Liver (tissue), 9 donors: Measurements from ENCODE around the gene GEMIN2. TPM values are rescaled to one million over a fixed set of nuclear protein-coding genes. Genes with fewer than 3 reads are reported as not detected.
A peak's percentile ranks its signal among the peaks of the same experiment; 100 is the strongest.
"Not testable (repeated sequence)": the region's sequence is repeated elsewhere in the genome, so short reads cannot be mapped to it uniquely, and the experiment has no call there.

ENCODE experiments used
- DNase-seq: peaks from one replicate; pipeline ENCODE4 v3.0.0-alpha.2; 2017; ENCODE audit warnings: low spot score
- H3K27ac ChIP-seq, 2 donors: one replicate each; pipeline ENCODE4 v1.7.0; 2013; ENCODE audit warnings: inconsistent platforms in 2 of 2, low read length in 2 of 2, control low read depth in 1 of 2, low read depth in 1 of 2, mild to moderate bottlenecking in 1 of 2
- H3K27me3 ChIP-seq, 4 donors: one replicate each; pipeline versions ENCODE4 v1.6.1 to v1.7.0; 2013; ENCODE audit warnings: low read length in 3 of 4, inconsistent platforms in 1 of 4, mild to moderate bottlenecking in 1 of 4, moderate library complexity in 1 of 4; ENCODE audit not compliant: control insufficient read depth in 4 of 4, insufficient read depth in 4 of 4
- H3K36me3 ChIP-seq, 4 donors: one replicate each; pipeline versions ENCODE4 v1.6.1 to v1.7.0; 2013; ENCODE audit warnings: low read length in 3 of 4, mild to moderate bottlenecking in 3 of 4, low read depth in 1 of 4, moderate library complexity in 1 of 4; ENCODE audit not compliant: control insufficient read depth in 4 of 4, insufficient read depth in 3 of 4
- H3K4me1 ChIP-seq, 4 donors: one replicate each; pipeline versions ENCODE4 v1.6.1 to v1.7.0; 2013; ENCODE audit warnings: low read length in 3 of 4, mild to moderate bottlenecking in 3 of 4, moderate library complexity in 1 of 4; ENCODE audit not compliant: control insufficient read depth in 4 of 4, insufficient read depth in 4 of 4
- H3K4me3 ChIP-seq, 3 donors: one replicate each; pipeline versions ENCODE4 v1.6.1 to v1.7.0; 2013; ENCODE audit warnings: low read length in 3 of 3, control low read depth in 1 of 3, low read depth in 1 of 3, mild to moderate bottlenecking in 1 of 3
- H3K9ac ChIP-seq, 2 donors: one replicate each; pipeline ENCODE4 v1.7.0; 2013; ENCODE audit warnings: low read length in 2 of 2, mild to moderate bottlenecking in 2 of 2, moderate library complexity in 2 of 2, control low read depth in 1 of 2, low read depth in 1 of 2
- H3K9me3 ChIP-seq, 4 donors: one replicate each; pipeline versions ENCODE4 v1.6.1 to v1.7.0; 2013; ENCODE audit warnings: low read length in 3 of 4; ENCODE audit not compliant: control insufficient read depth in 4 of 4
- FOXA2 ChIP-seq: IDR thresholded peaks from 2 replicates; pipeline ENCODE4 v1.6.1; 2016; ENCODE audit warnings: antibody characterized with exemption
- GABPA ChIP-seq, 2 donors: IDR thresholded peaks in 1 of 2; conservative IDR thresholded peaks in 1 of 2; 2 replicates each; pipeline ENCODE4 v1.6.1; 2016; ENCODE audit warnings: antibody characterized with exemption in 2 of 2, mild to moderate bottlenecking in 1 of 2, moderate library complexity in 1 of 2
- HNF4A ChIP-seq, 2 donors: conservative IDR thresholded peaks; 2 replicates each; pipeline ENCODE4 v1.6.1; 2016; ENCODE audit warnings: antibody characterized with exemption in 2 of 2, mild to moderate bottlenecking in 2 of 2
- HNF4G ChIP-seq: IDR thresholded peaks from 2 replicates; pipeline ENCODE4 v1.6.1; 2016; ENCODE audit warnings: antibody characterized with exemption
- JUND ChIP-seq, 2 donors: IDR thresholded peaks; 2 replicates each; pipeline ENCODE4 v1.6.1; 2016; ENCODE audit warnings: antibody characterized with exemption in 2 of 2
- MAX ChIP-seq: IDR thresholded peaks from 2 replicates; pipeline ENCODE4 v1.6.1; 2016; ENCODE audit warnings: antibody characterized with exemption
- NR2F2 ChIP-seq: IDR thresholded peaks from 2 replicates; pipeline ENCODE4 v1.6.1; 2016; ENCODE audit warnings: antibody characterized with exemption
- RXRA ChIP-seq, 2 donors: IDR thresholded peaks; 2 replicates each; pipeline ENCODE4 v1.6.1; 2017 to 2018; ENCODE audit warnings: antibody characterized with exemption in 2 of 2, mild to moderate bottlenecking in 1 of 2
- SP1 ChIP-seq: IDR thresholded peaks from 2 replicates; pipeline ENCODE4 v1.6.1; 2018; ENCODE audit warnings: antibody characterized with exemption, mild to moderate bottlenecking
- TAF1 ChIP-seq: conservative IDR thresholded peaks from 2 replicates; pipeline ENCODE4 v1.6.1; 2016; ENCODE audit warnings: antibody characterized with exemption, mild to moderate bottlenecking
- YY1 ChIP-seq: IDR thresholded peaks from 2 replicates; pipeline ENCODE4 v1.6.1; 2016; ENCODE audit warnings: antibody characterized with exemption, mild to moderate bottlenecking
- ZBTB33 ChIP-seq: IDR thresholded peaks from 2 replicates; pipeline ENCODE4 v1.6.1; 2016; ENCODE audit warnings: antibody characterized with exemption
- WGBS: extraction: QIAGEN DNeasy Blood & Tissue Kit; methylation state at CpG from one replicate; pipeline ENCODE4 v1.1.7; 2013; 5-methylcytosine and 5-hydroxymethylcytosine counted together
- polyA plus RNA-seq, 2 donors: library from polyadenylated mRNA; stranded (reverse) in 1 of 2; unstranded in 1 of 2; fragments of 200-250 nt in 1 of 2; fragments of >200 nt in 1 of 2; fragmentation: Nextera tagmentation in 1 of 2; extraction: Ambion mirVana in 1 of 2; gene quantifications; one replicate each; pipeline versions ENCODE4 v1.2.1 to v1.2.3, GENCODE V29; 2013 to 2015
- total RNA-seq, 2 donors: library from RNA; depleted of rRNA; stranded (reverse); fragments of >200 nt; gene quantifications; one replicate each; pipeline ENCODE4 v1.2.3, GENCODE V29; 2014
- TF ChIP-seq, protein P1 (sequence below): IDR thresholded peaks from 2 replicates; pipeline ENCODE4 v1.6.1; 2016; ENCODE audit warnings: antibody characterized with exemption, mild to moderate bottlenecking
- TF ChIP-seq, protein P2 (sequence below): IDR thresholded peaks from 2 replicates; pipeline ENCODE4 v1.6.1; 2016; ENCODE audit warnings: antibody characterized with exemption
- TF ChIP-seq, protein P3 (sequence below): fragments of 150-350 bp; IDR thresholded peaks from 2 replicates; pipeline ENCODE4 v1.5.1; 2017; ENCODE audit warnings: improper control_type of control experiment, low read depth, low read length; ENCODE audit not compliant: missing input control
- donor health status: healthy.
- donor health status: healthy.
- donor health status: healthy.
- donor health status: healthy.
- donor health status: healthy.

The GEMIN2 gene
- total and polyA plus RNA-seq, 4 donors, result 2.8 to 9.0 (median 4.5) TPM

- no peaks in the 10 kb centered on the region for H3K9me3 ChIP-seq
- H3K36me3 ChIP-seq, result peaks cover 0 to 22% (median 16%) of the 10 kb centered on the region in 4 donors
- H3K27ac ChIP-seq, result no peak overlapping the region
- no peak for DNase-seq
- WGBS, result 40% methylated on average over 6 of the region's 6 CpGs
- TF ChIP-seq RXRA (IDR thresholded peaks at IDR 0.05) (peak in 1 of 2 donors; percentile 27), HNF4A (conservative IDR thresholded peaks at IDR 0.05) (peak; percentile 5 to 25), NR2F2 (no peak), JUND (IDR thresholded peaks at IDR 0.05) (no peak)
- no peaks in the 10 kb centered on the region for H3K27me3 ChIP-seq
- peaks cover 5 to 20% (median 9%) of the 10 kb centered on the region in 4 donors for H3K4me1 ChIP-seq
- no peak overlapping the region for H3K9ac ChIP-seq
- no peak overlapping the region for H3K4me3 ChIP-seq
These were observed 44.2 kb downstream of the GEMIN2 start for GRCh38 chr14:39158222-39158858.

DNA sequence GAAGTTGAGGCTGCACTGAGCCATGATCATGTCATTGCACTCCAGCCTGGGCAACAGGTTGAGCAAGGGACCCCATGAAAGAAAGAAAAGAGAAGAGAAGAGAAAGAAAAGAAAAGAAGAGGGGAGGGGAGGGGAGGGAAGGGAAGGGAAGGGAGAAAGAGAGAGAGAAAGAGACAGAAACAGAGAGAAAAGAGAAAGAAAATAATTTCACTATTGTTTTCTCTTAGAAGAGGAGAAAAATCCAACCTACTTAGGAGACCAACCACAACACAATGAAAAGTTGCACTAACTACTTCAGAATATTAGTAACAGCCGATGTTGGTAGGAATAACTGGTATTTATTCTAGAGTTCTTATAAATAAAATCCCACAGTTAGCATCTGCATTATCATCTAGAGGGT is 46.4 kb downstream of the GEMIN2 start:
- Histone ChIP-seq H3K9me3 (no peaks in the 10 kb centered on the region), H3K36me3 (peaks cover 0 to 24% (median 17%) of the 10 kb centered on the region in 4 donors), H3K4me1 (peaks cover 0 to 16% (median 7%) of the 10 kb centered on the region in 4 donors), H3K9ac (no peak overlapping the region), H3K27me3 (no peaks in the 10 kb centered on the region), H3K27ac (no peak overlapping the region), H3K4me3 (no peak overlapping the region)
- TF ChIP-seq NR2F2 (no peak), FOXA2 (no peak), TAF1 (no peak), JUND (IDR thresholded peaks at IDR 0.05) (no peak), HNF4G (no peak), ZBTB33 (no peak), SP1 (no peak), MAX (no peak), GABPA (IDR thresholded peaks at IDR 0.05 in 1 of 2, conservative IDR thresholded peaks at IDR 0.05 in 1 of 2) (no peak), YY1 (no peak)
- TF ChIP-seq, protein P1, sequence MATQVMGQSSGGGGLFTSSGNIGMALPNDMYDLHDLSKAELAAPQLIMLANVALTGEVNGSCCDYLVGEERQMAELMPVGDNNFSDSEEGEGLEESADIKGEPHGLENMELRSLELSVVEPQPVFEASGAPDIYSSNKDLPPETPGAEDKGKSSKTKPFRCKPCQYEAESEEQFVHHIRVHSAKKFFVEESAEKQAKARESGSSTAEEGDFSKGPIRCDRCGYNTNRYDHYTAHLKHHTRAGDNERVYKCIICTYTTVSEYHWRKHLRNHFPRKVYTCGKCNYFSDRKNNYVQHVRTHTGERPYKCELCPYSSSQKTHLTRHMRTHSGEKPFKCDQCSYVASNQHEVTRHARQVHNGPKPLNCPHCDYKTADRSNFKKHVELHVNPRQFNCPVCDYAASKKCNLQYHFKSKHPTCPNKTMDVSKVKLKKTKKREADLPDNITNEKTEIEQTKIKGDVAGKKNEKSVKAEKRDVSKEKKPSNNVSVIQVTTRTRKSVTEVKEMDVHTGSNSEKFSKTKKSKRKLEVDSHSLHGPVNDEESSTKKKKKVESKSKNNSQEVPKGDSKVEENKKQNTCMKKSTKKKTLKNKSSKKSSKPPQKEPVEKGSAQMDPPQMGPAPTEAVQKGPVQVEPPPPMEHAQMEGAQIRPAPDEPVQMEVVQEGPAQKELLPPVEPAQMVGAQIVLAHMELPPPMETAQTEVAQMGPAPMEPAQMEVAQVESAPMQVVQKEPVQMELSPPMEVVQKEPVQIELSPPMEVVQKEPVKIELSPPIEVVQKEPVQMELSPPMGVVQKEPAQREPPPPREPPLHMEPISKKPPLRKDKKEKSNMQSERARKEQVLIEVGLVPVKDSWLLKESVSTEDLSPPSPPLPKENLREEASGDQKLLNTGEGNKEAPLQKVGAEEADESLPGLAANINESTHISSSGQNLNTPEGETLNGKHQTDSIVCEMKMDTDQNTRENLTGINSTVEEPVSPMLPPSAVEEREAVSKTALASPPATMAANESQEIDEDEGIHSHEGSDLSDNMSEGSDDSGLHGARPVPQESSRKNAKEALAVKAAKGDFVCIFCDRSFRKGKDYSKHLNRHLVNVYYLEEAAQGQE, result no peak
- TF ChIP-seq, protein P2, sequence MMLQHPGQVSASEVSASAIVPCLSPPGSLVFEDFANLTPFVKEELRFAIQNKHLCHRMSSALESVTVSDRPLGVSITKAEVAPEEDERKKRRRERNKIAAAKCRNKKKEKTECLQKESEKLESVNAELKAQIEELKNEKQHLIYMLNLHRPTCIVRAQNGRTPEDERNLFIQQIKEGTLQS, result no peak
- TF ChIP-seq, protein P3, sequence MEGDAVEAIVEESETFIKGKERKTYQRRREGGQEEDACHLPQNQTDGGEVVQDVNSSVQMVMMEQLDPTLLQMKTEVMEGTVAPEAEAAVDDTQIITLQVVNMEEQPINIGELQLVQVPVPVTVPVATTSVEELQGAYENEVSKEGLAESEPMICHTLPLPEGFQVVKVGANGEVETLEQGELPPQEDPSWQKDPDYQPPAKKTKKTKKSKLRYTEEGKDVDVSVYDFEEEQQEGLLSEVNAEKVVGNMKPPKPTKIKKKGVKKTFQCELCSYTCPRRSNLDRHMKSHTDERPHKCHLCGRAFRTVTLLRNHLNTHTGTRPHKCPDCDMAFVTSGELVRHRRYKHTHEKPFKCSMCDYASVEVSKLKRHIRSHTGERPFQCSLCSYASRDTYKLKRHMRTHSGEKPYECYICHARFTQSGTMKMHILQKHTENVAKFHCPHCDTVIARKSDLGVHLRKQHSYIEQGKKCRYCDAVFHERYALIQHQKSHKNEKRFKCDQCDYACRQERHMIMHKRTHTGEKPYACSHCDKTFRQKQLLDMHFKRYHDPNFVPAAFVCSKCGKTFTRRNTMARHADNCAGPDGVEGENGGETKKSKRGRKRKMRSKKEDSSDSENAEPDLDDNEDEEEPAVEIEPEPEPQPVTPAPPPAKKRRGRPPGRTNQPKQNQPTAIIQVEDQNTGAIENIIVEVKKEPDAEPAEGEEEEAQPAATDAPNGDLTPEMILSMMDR, result no peak
- 100% methylated on average over 1 of the region's 1 CpG for WGBS
- no peak for DNase-seq

DNA sequence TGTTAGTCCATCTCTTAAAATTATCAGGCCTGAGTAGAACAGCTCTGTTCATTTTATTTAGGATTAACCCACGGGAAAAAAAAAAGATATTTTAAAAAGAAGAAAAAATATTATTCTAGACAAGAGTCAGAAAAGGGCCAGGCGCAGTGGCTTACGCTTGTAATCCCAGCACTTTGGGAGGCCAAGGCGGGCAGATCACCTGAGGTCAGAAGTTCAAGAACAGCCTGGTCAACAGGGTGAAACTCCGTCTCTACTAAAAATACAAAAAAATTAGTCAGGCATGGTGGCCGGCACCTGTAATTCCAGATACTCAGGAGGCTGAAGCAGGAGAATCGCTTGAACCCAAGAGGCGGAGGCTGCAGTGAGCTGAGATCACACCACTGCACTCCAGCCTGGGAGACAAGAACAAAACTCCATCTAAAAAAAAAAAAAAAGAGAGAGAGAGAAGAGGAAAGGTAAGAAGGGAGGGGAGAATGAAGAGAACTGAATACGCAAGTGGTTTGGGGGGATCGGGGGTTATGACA is 53.7 kb downstream of the GEMIN2 start:
- not testable (repeated sequence) for H3K9ac ChIP-seq, H3K4me3 ChIP-seq, H3K36me3 ChIP-seq, H3K9me3 ChIP-seq, H3K27ac ChIP-seq, H3K27me3 ChIP-seq, DNase-seq
- 78% methylated on average over 10 of the region's 10 CpGs for WGBS
- peaks cover 10 to 24% (median 17%) of the 10 kb centered on the region in 4 donors for H3K4me1 ChIP-seq
